NCI-H1092 (cell line): ENCODE measurements around the gene CPM.
"Not testable (repeated sequence)": the region's sequence is repeated elsewhere in the genome, so short reads cannot be mapped to it uniquely, and the experiment has no call there.

Experiments used
- DNase-seq: peaks from one replicate; lab custom pipeline; 2025; lab: John Stamatoyannopoulos, UW

CPM gene

GRCh38 chr12:68806488-68807237 is 126.3 kb downstream of the CPM start:
- no peak for DNase-seq

GRCh38 chr12:68805592-68806120 is 127.3 kb downstream of the CPM start:
- no peak for DNase-seq

GRCh38 chr12:68804657-68805591 is 128.0 kb downstream of the CPM start:
- DNase-seq, result no peak

- DNase-seq, result no peak
These were observed 128.9 kb downstream of the CPM start for GRCh38 chr12:68803948-68804656.

- DNase-seq, result not testable (repeated sequence)
These were observed 129.9 kb downstream of the CPM start for GRCh38 chr12:68802911-68803651.

GRCh38 chr12:68802372-68802745 is 130.6 kb downstream of the CPM start:
- DNase-seq, result not testable (repeated sequence)
